Dendritic cell treated with granulocyte-macrophage colony-stimulating factor and Interleukin-4, amounts not matched to agents 40 ng/mL and 50 ng/mL, for 4 days (primary cell): ENCODE results near the gene PCDHB11.
"Not testable (repeated sequence)": the region's sequence is repeated elsewhere in the genome, so short reads cannot be mapped to it uniquely, and the experiment has no call there.

Experiments used
- H3K27ac Mint-ChIP-seq: one replicate; pipeline ENCODE4 v1.8.0; 2022; ENCODE audit warnings: mild to moderate bottlenecking, mixed read lengths
- H3K27me3 Mint-ChIP-seq: one replicate; pipeline ENCODE4 v1.8.0; 2022; ENCODE audit warnings: mild to moderate bottlenecking, mixed read lengths
- H3K36me3 Mint-ChIP-seq: one replicate; pipeline ENCODE4 v1.8.0; 2022; ENCODE audit warnings: low read depth, mixed read lengths
- H3K4me1 Mint-ChIP-seq: one replicate; pipeline ENCODE4 v1.8.0; 2022; ENCODE audit warnings: low read depth, mixed read lengths
- H3K4me3 Mint-ChIP-seq: one replicate; pipeline ENCODE4 v1.8.0; 2022; ENCODE audit warnings: mild to moderate bottlenecking, moderate library complexity, mixed read lengths
- H3K9me3 Mint-ChIP-seq: one replicate; pipeline ENCODE4 v1.8.0; 2022; ENCODE audit warnings: mixed read lengths
- intact Hi-C: fragments of 100-400 bp; cut with micrococcal nuclease; formaldehyde crosslinking; loops from one replicate; pipeline ENCODE4 v1.15.0; 2022

Gene PCDHB11

GRCh38 chr5:141208478-141208877, 9.1 kb downstream of the PCDHB11 start, which contains the start of gene PCDHB12:
Gene PCDHB12, plus strand, starts transcription at chr5:141208719. Its CDS starts 189 bp downstream, at chr5:141208908.
- Mint-ChIP-seq H3K4me3 (no peak within 1 kb of the TSS), H3K4me1 (no peaks in the 10 kb centered on the region), H3K36me3 (no peaks in the 10 kb centered on the region), H3K27me3 (peaks cover 27% of the 10 kb centered on the region), H3K9me3 (peaks cover 27% of the 10 kb centered on the region), H3K27ac (no peak within 1 kb of the TSS)
- intact Hi-C loops, result no loop called here

- H3K9me3 Mint-ChIP-seq, result peaks cover 36% of the 10 kb centered on the region
Observed at GRCh38 chr5:141210281-141210680, 10.9 kb downstream of the PCDHB11 start.

GRCh38 chr5:141210849-141211248, 11.4 kb downstream of the PCDHB11 start:
- H3K4me1 Mint-ChIP-seq, H3K4me3 Mint-ChIP-seq, H3K27ac Mint-ChIP-seq, intact Hi-C loops, H3K36me3 Mint-ChIP-seq: not testable (repeated sequence)
- H3K9me3 Mint-ChIP-seq, result peaks cover 41% of the 10 kb centered on the region
- peaks cover 41% of the 10 kb centered on the region for H3K27me3 Mint-ChIP-seq

More at GRCh38 chr5:141210281-141210680, 10.9 kb downstream of the PCDHB11 start:
- intact Hi-C loops, H3K36me3 Mint-ChIP-seq, H3K4me3 Mint-ChIP-seq, H3K27ac Mint-ChIP-seq, H3K4me1 Mint-ChIP-seq: not testable (repeated sequence)
- H3K27me3 Mint-ChIP-seq, result peaks cover 37% of the 10 kb centered on the region

GRCh38 chr5:141213656-141214339, 14.4 kb downstream of the PCDHB11 start, which contains the start of gene PCDHB13:
Gene PCDHB13, plus strand, starts transcription at chr5:141213919. Its CDS starts 205 bp downstream, at chr5:141214124.
- intact Hi-C loops, result not testable (repeated sequence)

GRCh38 chr5:141214583-141214982, 15.2 kb downstream of the PCDHB11 start:
- Mint-ChIP-seq H3K9me3 (peaks cover 45% of the 10 kb centered on the region), H3K27me3 (peaks cover 39% of the 10 kb centered on the region)
- H3K36me3 Mint-ChIP-seq, H3K4me1 Mint-ChIP-seq, H3K4me3 Mint-ChIP-seq, H3K27ac Mint-ChIP-seq, intact Hi-C loops: not testable (repeated sequence)

More at GRCh38 chr5:141213656-141214339, 14.4 kb downstream of the PCDHB11 start, which contains the start of gene PCDHB13:
- not testable (repeated sequence) for H3K4me1 Mint-ChIP-seq, H3K4me3 Mint-ChIP-seq, H3K36me3 Mint-ChIP-seq, H3K27ac Mint-ChIP-seq
- Mint-ChIP-seq H3K9me3 (peaks cover 41% of the 10 kb centered on the region), H3K27me3 (peaks cover 45% of the 10 kb centered on the region)

GRCh38 chr5:141215504-141215903, 16.1 kb downstream of the PCDHB11 start:
- intact Hi-C loops, H3K4me3 Mint-ChIP-seq, H3K36me3 Mint-ChIP-seq, H3K4me1 Mint-ChIP-seq, H3K27ac Mint-ChIP-seq: not testable (repeated sequence)
- H3K27me3 Mint-ChIP-seq, result peaks cover 32% of the 10 kb centered on the region
- peaks cover 44% of the 10 kb centered on the region for H3K9me3 Mint-ChIP-seq

- H3K36me3 Mint-ChIP-seq, H3K4me3 Mint-ChIP-seq, intact Hi-C loops, H3K4me1 Mint-ChIP-seq, H3K27ac Mint-ChIP-seq: not testable (repeated sequence)
- H3K9me3 Mint-ChIP-seq, result peaks cover 38% of the 10 kb centered on the region
- H3K27me3 Mint-ChIP-seq, result peaks cover 29% of the 10 kb centered on the region
Observed at GRCh38 chr5:141216035-141216434, 16.6 kb downstream of the PCDHB11 start.

- intact Hi-C loops, result no loop called here
- Mint-ChIP-seq H3K4me1 (no peaks in the 10 kb centered on the region), H3K27ac (no peak within 1 kb of the TSS), H3K9me3 (peaks cover 27% of the 10 kb centered on the region), H3K4me3 (no peak within 1 kb of the TSS), H3K36me3 (no peaks in the 10 kb centered on the region), H3K27me3 (peaks cover 28% of the 10 kb centered on the region)
Observed at GRCh38 chr5:141223112-141223783, 23.8 kb downstream of the PCDHB11 start, which contains the start of gene PCDHB14. Gene PCDHB14, plus strand, starts transcription at chr5:141223343. Its CDS starts 163 bp downstream, at chr5:141223506.

- intact Hi-C loops, H3K27ac Mint-ChIP-seq, H3K4me3 Mint-ChIP-seq, H3K36me3 Mint-ChIP-seq, H3K4me1 Mint-ChIP-seq: not testable (repeated sequence)
- Mint-ChIP-seq H3K9me3 (peaks cover 25% of the 10 kb centered on the region), H3K27me3 (peaks cover 28% of the 10 kb centered on the region)
Observed at GRCh38 chr5:141224844-141225243, 25.4 kb downstream of the PCDHB11 start.

GRCh38 chr5:141225421-141225820, 26.0 kb downstream of the PCDHB11 start:
- intact Hi-C loops, H3K27ac Mint-ChIP-seq, H3K4me3 Mint-ChIP-seq, H3K4me1 Mint-ChIP-seq, H3K36me3 Mint-ChIP-seq: not testable (repeated sequence)
- peaks cover 19% of the 10 kb centered on the region for H3K9me3 Mint-ChIP-seq
- peaks cover 28% of the 10 kb centered on the region for H3K27me3 Mint-ChIP-seq

GRCh38 chr5:141234109-141234667, 34.8 kb downstream of the PCDHB11 start:
- Mint-ChIP-seq H3K36me3 (peaks cover 6% of the 10 kb centered on the region), H3K4me3 (no peak overlapping the region), H3K27ac (no peak overlapping the region), H3K9me3 (peaks cover 69% of the 10 kb centered on the region), H3K4me1 (no peaks in the 10 kb centered on the region), H3K27me3 (peaks cover 25% of the 10 kb centered on the region)
- intact Hi-C loops, result no loop called here

GRCh38 chr5:141235922-141236321, 36.5 kb downstream of the PCDHB11 start:
- H3K9me3 Mint-ChIP-seq, result peaks cover 84% of the 10 kb centered on the region
- H3K4me3 Mint-ChIP-seq, intact Hi-C loops, H3K4me1 Mint-ChIP-seq, H3K27ac Mint-ChIP-seq, H3K36me3 Mint-ChIP-seq: not testable (repeated sequence)
- peaks cover 34% of the 10 kb centered on the region for H3K27me3 Mint-ChIP-seq

GRCh38 chr5:141236516-141237313, 37.3 kb downstream of the PCDHB11 start:
- H3K27me3 Mint-ChIP-seq, result peaks cover 41% of the 10 kb centered on the region
- H3K27ac Mint-ChIP-seq, result no peak overlapping the region
- peaks cover 8% of the 10 kb centered on the region for H3K36me3 Mint-ChIP-seq
- no peaks in the 10 kb centered on the region for H3K4me1 Mint-ChIP-seq
- no peak overlapping the region for H3K4me3 Mint-ChIP-seq
- H3K9me3 Mint-ChIP-seq, result peaks cover 84% of the 10 kb centered on the region
- intact Hi-C loops, result no loop called here
